ENCODE measurements around the gene ASPSCR1. TPM values are rescaled to one million over a fixed set of nuclear protein-coding genes. Genes with fewer than 3 reads are reported as not detected.

ASPSCR1 gene
- total RNA-seq, 3 donors from 2014 or later: 41.4 to 41.9 (median 41.6) TPM

- H3K36me3 Mint-ChIP-seq (ENCODE audit: insufficient read depth): peaks cover 4% of the 10 kb centered on the region
- ATAC-seq (no peak), DNase-seq (no peak)
- no peaks in the 10 kb centered on the region for H3K27me3 Mint-ChIP-seq (ENCODE audit: low read depth)
- peaks cover 2% of the 10 kb centered on the region for H3K4me1 Mint-ChIP-seq (ENCODE audit: low read depth)
- no peak overlapping the region for H3K4me3 Mint-ChIP-seq
- H3K9me3 Mint-ChIP-seq: no peaks in the 10 kb centered on the region
These were observed 16.5 kb downstream of the ASPSCR1 start for GRCh38 chr17:81993729-81994592.

DNA sequence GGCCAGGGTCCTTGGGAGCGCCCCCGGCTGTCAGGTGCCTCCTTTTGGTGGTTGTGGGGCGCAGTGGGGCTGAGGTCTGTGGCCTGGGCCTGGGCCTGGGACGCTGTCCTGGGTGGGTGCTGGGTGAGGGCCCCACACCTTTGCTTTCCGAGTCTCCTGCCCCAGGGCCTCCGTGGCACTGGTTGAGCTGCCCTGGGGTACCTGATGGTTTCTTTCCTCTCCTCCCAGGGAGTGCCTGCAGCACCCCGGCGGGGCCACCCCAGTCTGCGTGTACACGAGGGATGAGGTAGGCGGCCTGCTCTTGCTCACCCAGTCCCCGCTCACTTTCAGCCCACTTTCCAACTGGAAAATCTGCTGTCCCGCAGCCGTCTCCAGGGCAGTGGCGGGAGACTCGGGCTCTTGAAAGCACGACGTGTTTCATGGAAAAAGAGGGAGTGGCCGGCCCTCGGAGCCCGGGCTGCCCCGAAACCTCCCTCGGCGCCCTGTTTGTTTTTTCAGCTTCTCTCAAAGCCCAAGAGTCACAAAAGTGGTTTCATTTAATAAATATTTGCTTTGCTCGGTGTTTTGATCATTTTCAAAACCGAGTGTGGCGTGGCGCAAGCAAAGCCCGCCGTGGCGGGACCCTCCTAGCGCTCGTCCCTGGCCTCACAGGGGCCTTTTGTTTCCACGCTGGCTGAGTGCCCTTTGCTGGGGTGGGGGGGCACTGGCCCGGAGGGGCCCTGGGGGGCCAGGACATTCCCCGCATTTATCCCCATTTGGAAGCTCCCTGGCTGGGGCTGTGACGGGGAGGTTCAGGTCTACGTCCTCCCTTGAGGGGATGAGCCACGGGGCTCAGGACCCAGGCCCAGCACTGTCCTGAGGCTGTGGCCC is 17.4 kb downstream of the ASPSCR1 start:
- Mint-ChIP-seq H3K9me3 (no peaks in the 10 kb centered on the region), H3K4me1 (ENCODE audit: low read depth) (no peaks in the 10 kb centered on the region), H3K27me3 (ENCODE audit: low read depth) (no peaks in the 10 kb centered on the region), H3K4me3 (no peak overlapping the region), H3K36me3 (ENCODE audit: insufficient read depth) (peaks cover 4% of the 10 kb centered on the region)
- no peak for ATAC-seq
- DNase-seq: no peak

GRCh38 chr17:81995463-81996231 is 18.2 kb downstream of the ASPSCR1 start:
- no peak for ATAC-seq
- no peak for DNase-seq
- H3K4me3 Mint-ChIP-seq: no peak overlapping the region

GRCh38 chr17:81996232-81996756 is 18.9 kb downstream of the ASPSCR1 start:
- Mint-ChIP-seq H3K4me3 (no peak overlapping the region), H3K4me1 (ENCODE audit: low read depth) (no peaks in the 10 kb centered on the region), H3K27me3 (ENCODE audit: low read depth) (no peaks in the 10 kb centered on the region), H3K36me3 (ENCODE audit: insufficient read depth) (no peaks in the 10 kb centered on the region), H3K9me3 (no peaks in the 10 kb centered on the region)
- ATAC-seq (no peak), DNase-seq (no peak)

More at GRCh38 chr17:81995463-81996231, 18.2 kb downstream of the ASPSCR1 start:
- Mint-ChIP-seq H3K36me3 (ENCODE audit: insufficient read depth) (peaks cover 2% of the 10 kb centered on the region), H3K4me1 (ENCODE audit: low read depth) (no peaks in the 10 kb centered on the region), H3K9me3 (no peaks in the 10 kb centered on the region), H3K27me3 (ENCODE audit: low read depth) (no peaks in the 10 kb centered on the region)

GRCh38 chr17:81996757-81997441 is 19.5 kb downstream of the ASPSCR1 start:
- Mint-ChIP-seq H3K4me1 (ENCODE audit: low read depth) (no peaks in the 10 kb centered on the region), H3K36me3 (ENCODE audit: insufficient read depth) (no peaks in the 10 kb centered on the region), H3K4me3 (no peak overlapping the region), H3K9me3 (no peaks in the 10 kb centered on the region), H3K27me3 (ENCODE audit: low read depth) (no peaks in the 10 kb centered on the region)
- DNase-seq: no peak
- no peak for ATAC-seq

DNA sequence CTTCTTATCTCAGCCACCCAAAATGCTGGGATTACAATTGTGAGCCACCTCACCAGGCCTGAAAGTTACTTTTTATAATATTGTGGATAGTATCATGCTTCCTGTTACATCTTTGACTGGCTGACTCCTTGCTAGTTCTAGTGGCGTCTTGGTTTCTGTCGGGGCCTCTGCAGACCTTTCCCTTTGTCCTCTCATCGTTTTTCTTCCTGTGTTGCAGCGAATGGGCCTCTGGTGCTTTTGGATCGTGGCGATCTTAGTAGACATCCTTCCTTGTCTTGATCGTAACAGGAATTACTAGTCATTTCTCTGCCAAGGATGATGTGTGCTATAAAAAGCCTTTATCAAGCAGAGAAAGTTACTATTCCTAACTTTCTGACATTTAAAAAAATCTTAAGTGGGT is 20.8 kb downstream of the ASPSCR1 start:
- no peaks in the 10 kb centered on the region for H3K4me1 Mint-ChIP-seq (ENCODE audit: low read depth)
- no peaks in the 10 kb centered on the region for H3K27me3 Mint-ChIP-seq (ENCODE audit: low read depth)
- H3K9me3 Mint-ChIP-seq: no peaks in the 10 kb centered on the region
- no peak overlapping the region for H3K4me3 Mint-ChIP-seq
- DNase-seq (no peak), ATAC-seq (no peak)
- H3K36me3 Mint-ChIP-seq (ENCODE audit: insufficient read depth): no peaks in the 10 kb centered on the region

GRCh38 chr17:81998691-81999438 is 21.4 kb downstream of the ASPSCR1 start:
- DNase-seq: no peak
- H3K27me3 Mint-ChIP-seq (ENCODE audit: low read depth): no peaks in the 10 kb centered on the region
- H3K36me3 Mint-ChIP-seq (ENCODE audit: insufficient read depth): no peaks in the 10 kb centered on the region
- no peaks in the 10 kb centered on the region for H3K4me1 Mint-ChIP-seq (ENCODE audit: low read depth)
- ATAC-seq: no peak
- H3K4me3 Mint-ChIP-seq: no peak overlapping the region
- H3K9me3 Mint-ChIP-seq: no peaks in the 10 kb centered on the region

- no peak for ATAC-seq
- DNase-seq: no peak
- H3K9me3 Mint-ChIP-seq: no peaks in the 10 kb centered on the region
- no peaks in the 10 kb centered on the region for H3K4me1 Mint-ChIP-seq (ENCODE audit: low read depth)
- H3K4me3 Mint-ChIP-seq: no peak overlapping the region
- H3K27me3 Mint-ChIP-seq (ENCODE audit: low read depth): no peaks in the 10 kb centered on the region
- no peaks in the 10 kb centered on the region for H3K36me3 Mint-ChIP-seq (ENCODE audit: insufficient read depth)
These were observed 22.2 kb downstream of the ASPSCR1 start for GRCh38 chr17:81999587-81999975.

DNA sequence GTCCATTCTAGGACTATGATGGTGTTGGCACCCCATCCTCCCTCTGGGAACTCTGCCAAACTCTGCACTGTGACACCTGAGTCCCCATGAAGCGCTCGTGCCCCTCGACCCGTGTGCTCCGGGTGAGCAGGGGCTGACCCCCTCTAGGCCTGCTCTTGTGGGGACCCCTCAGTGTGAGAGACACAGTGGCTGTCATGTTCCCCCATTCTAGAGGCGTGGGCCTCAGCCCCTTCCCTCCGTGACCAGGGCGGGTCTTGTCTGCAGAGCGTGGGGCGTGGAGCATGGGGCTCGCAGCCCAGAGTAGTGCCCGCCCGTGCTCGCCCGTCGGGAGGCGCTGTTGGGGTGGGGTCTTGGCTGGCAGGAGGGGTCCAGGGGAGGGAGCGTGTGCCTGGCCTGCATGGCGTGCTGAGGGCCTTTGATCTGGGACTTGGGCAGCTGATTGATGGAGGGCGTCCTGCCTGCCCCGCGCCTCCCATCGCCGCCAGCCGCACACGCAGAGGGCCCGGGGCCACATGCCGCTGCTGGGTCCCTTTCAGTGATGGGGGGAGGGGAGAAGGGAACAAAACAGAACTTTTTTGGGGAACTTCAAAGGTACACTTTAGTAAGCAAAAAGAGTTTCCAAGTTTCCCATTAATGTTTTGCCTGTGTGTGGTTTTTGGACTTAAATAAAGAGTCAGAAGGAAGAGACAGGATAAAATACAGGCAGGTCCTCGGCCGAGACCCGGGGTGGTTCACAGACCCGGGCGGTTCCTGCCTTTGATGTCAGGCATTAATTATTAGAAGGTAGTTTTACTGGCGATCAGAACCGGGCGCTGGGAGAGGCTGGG is 22.8 kb downstream of the ASPSCR1 start:
- no peaks in the 10 kb centered on the region for H3K36me3 Mint-ChIP-seq (ENCODE audit: insufficient read depth)
- no peaks in the 10 kb centered on the region for H3K4me1 Mint-ChIP-seq (ENCODE audit: low read depth)
- DNase-seq (no peak), ATAC-seq (no peak)
- H3K9me3 Mint-ChIP-seq: no peaks in the 10 kb centered on the region
- no peak overlapping the region for H3K4me3 Mint-ChIP-seq
- no peaks in the 10 kb centered on the region for H3K27me3 Mint-ChIP-seq (ENCODE audit: low read depth)

- no peaks in the 10 kb centered on the region for H3K27me3 Mint-ChIP-seq (ENCODE audit: low read depth)
- no peaks in the 10 kb centered on the region for H3K36me3 Mint-ChIP-seq (ENCODE audit: insufficient read depth)
- ATAC-seq (no peak), DNase-seq (no peak)
- H3K4me3 Mint-ChIP-seq: no peak overlapping the region
- H3K9me3 Mint-ChIP-seq: no peaks in the 10 kb centered on the region
- H3K4me1 Mint-ChIP-seq (ENCODE audit: low read depth): no peaks in the 10 kb centered on the region
These were observed 23.6 kb downstream of the ASPSCR1 start for GRCh38 chr17:82000803-82001570.

DNA sequence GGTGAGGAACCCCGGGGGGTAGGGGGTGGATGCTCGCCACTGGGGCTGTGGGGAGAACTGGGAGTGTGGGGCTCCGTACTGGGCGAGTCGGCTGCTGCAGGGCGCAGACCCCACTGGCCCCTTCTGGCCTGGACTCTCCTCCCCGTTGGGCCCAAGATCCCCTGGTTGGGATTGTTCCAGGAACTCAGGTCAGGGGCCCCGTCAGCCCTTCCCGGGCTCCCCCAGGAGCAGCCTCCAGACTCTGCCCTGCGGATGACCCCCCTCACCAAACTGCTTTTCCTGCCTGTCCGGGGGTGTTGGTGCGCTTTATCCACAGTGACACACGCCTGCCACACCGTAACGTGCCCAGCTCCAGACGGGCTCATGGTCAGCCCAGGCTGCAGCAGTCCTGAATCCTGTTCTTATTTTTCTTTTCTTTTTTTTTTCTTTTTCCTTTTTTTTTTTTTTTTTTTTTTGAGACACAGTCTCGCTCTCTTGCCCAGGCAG is 24.2 kb downstream of the ASPSCR1 start:
- H3K36me3 Mint-ChIP-seq (ENCODE audit: insufficient read depth): no peaks in the 10 kb centered on the region
- H3K4me1 Mint-ChIP-seq (ENCODE audit: low read depth): no peaks in the 10 kb centered on the region
- DNase-seq (no peak), ATAC-seq (no peak)
- H3K27me3 Mint-ChIP-seq (ENCODE audit: low read depth): no peaks in the 10 kb centered on the region
- H3K4me3 Mint-ChIP-seq: no peak overlapping the region
- no peaks in the 10 kb centered on the region for H3K9me3 Mint-ChIP-seq

Measured in activated T-cell treated with anti-CD3 and anti-CD28 coated beads, Interleukin-2, amount 50 U/mL, for 4 hours (primary cell).